ENCODE results near the gene TXNDC16.

TXNDC16 gene

GRCh38 chr14:52522033-52522432 is 30.3 kb downstream of the TXNDC16 start:
- Histone ChIP-seq H3K36me3 (ENCODE audit: control insufficient read depth in 4 of 4, insufficient read depth in 4 of 4, low read length in 3 of 4) (peaks cover 0 to 11% (median 8%) of the 10 kb centered on the region in 4 experiments), H3K27me3 (replicated peaks in 2 of 5; ENCODE audit: control insufficient read depth in 4 of 5, insufficient read depth in 5 of 5, low read length in 4 of 5) (no peaks in the 10 kb centered on the region), H3K4me1 (ENCODE audit: control extremely low read depth in 1 of 4, control insufficient read depth in 4 of 4, insufficient read depth in 4 of 4, low read length in 3 of 4) (no peaks in the 10 kb centered on the region), H3K9me3 (ENCODE audit: control extremely low read depth in 1 of 5, control insufficient read depth in 4 of 5, insufficient read depth in 2 of 5, low read depth in 1 of 5, low read length in 4 of 5) (no peaks in the 10 kb centered on the region), H3K27ac (ENCODE audit: insufficient read depth in 1 of 2, low read depth in 1 of 2, low read length in 2 of 2, poor library complexity in 1 of 2, severe bottlenecking in 2 of 2) (no peak overlapping the region), H3K4me3 (ENCODE audit: control insufficient read depth in 1 of 7, extremely low read depth in 1 of 7, insufficient read depth in 4 of 7, low read depth in 2 of 7, low read length in 6 of 7) (no peak overlapping the region)
- WGBS (ENCODE audit: insufficient coverage), result no CpG with 5 or more reads among the region's 1 CpG
- CTCF ChIA-PET, result no interaction called here
- POLR2A ChIA-PET, result no interaction called here
- DNase-seq, result no peak

- CTCF ChIA-PET, result no interaction called here
- peaks cover 0 to 10% (median 5%) of the 10 kb centered on the region in 4 experiments for H3K36me3 ChIP-seq (ENCODE audit: control insufficient read depth in 4 of 4, insufficient read depth in 4 of 4, low read length in 3 of 4)
- WGBS (ENCODE audit: insufficient coverage), result no CpG with 5 or more reads among the region's 4 CpGs
- DNase-seq, result peak in 1 of 3 donors; percentile 9
- no peaks in the 10 kb centered on the region for H3K9me3 ChIP-seq (ENCODE audit: control extremely low read depth in 1 of 5, control insufficient read depth in 4 of 5, insufficient read depth in 2 of 5, low read depth in 1 of 5, low read length in 4 of 5)
- no peaks in the 10 kb centered on the region for H3K4me1 ChIP-seq (ENCODE audit: control extremely low read depth in 1 of 4, control insufficient read depth in 4 of 4, insufficient read depth in 4 of 4, low read length in 3 of 4)
- H3K27ac ChIP-seq (ENCODE audit: insufficient read depth in 1 of 2, low read depth in 1 of 2, low read length in 2 of 2, poor library complexity in 1 of 2, severe bottlenecking in 2 of 2), result no peak overlapping the region
- no peaks in the 10 kb centered on the region for H3K27me3 ChIP-seq (replicated peaks in 2 of 5; ENCODE audit: control insufficient read depth in 4 of 5, insufficient read depth in 5 of 5, low read length in 4 of 5)
- H3K4me3 ChIP-seq (ENCODE audit: control insufficient read depth in 1 of 7, extremely low read depth in 1 of 7, insufficient read depth in 4 of 7, low read depth in 2 of 7, low read length in 6 of 7), result no peak overlapping the region
- POLR2A ChIA-PET, result no interaction called here
Observed at GRCh38 chr14:52514046-52514811, 38.1 kb downstream of the TXNDC16 start.

- H3K27me3 ChIP-seq (replicated peaks in 2 of 5; ENCODE audit: control insufficient read depth in 4 of 5, insufficient read depth in 5 of 5, low read length in 4 of 5), result no peaks in the 10 kb centered on the region
- ChIA-PET CTCF (no interaction called here), POLR2A (no interaction called here)
- H3K27ac ChIP-seq (ENCODE audit: insufficient read depth in 1 of 2, low read depth in 1 of 2, low read length in 2 of 2, poor library complexity in 1 of 2, severe bottlenecking in 2 of 2), result no peak overlapping the region
- H3K36me3 ChIP-seq (ENCODE audit: control insufficient read depth in 4 of 4, insufficient read depth in 4 of 4, low read length in 3 of 4), result peaks cover 0 to 10% (median 5%) of the 10 kb centered on the region in 4 experiments
- no CpG with 5 or more reads among the region's 1 CpG for WGBS (ENCODE audit: insufficient coverage)
- H3K4me3 ChIP-seq (ENCODE audit: control insufficient read depth in 1 of 7, extremely low read depth in 1 of 7, insufficient read depth in 4 of 7, low read depth in 2 of 7, low read length in 6 of 7), result no peak overlapping the region
- no peak for DNase-seq
- no peaks in the 10 kb centered on the region for H3K4me1 ChIP-seq (ENCODE audit: control extremely low read depth in 1 of 4, control insufficient read depth in 4 of 4, insufficient read depth in 4 of 4, low read length in 3 of 4)
- H3K9me3 ChIP-seq (ENCODE audit: control extremely low read depth in 1 of 5, control insufficient read depth in 4 of 5, insufficient read depth in 2 of 5, low read depth in 1 of 5, low read length in 4 of 5), result no peaks in the 10 kb centered on the region
Observed at GRCh38 chr14:52513249-52513648, 39.1 kb downstream of the TXNDC16 start.

DNA sequence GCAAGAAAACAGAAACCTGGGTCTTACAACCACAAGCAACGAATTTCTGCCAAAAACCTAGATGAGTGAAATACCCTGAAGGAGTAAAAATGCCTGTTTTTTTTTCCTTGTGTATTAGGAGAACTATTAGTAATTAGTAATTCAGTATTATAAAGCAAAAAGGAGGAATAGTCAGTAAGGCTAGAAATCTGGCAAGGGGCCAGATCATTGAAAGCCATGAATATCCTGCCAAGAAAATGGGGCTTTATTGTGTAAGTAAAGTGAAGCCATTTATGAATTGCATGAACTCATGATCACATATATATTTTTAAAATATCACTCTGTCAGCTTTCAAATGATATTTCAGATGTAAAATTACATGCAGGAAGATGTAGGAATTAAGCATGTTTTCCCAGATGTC is 57.9 kb downstream of the TXNDC16 start:
- no peak for DNase-seq
- no CpG with 5 or more reads among the region's 1 CpG for WGBS (ENCODE audit: insufficient coverage)
- no peak overlapping the region for H3K4me3 ChIP-seq (ENCODE audit: control insufficient read depth in 1 of 7, extremely low read depth in 1 of 7, insufficient read depth in 4 of 7, low read depth in 2 of 7, low read length in 6 of 7)
- no peaks in the 10 kb centered on the region for H3K4me1 ChIP-seq (ENCODE audit: control extremely low read depth in 1 of 4, control insufficient read depth in 4 of 4, insufficient read depth in 4 of 4, low read length in 3 of 4)
- H3K36me3 ChIP-seq (ENCODE audit: control insufficient read depth in 4 of 4, insufficient read depth in 4 of 4, low read length in 3 of 4), result peaks cover 0 to 19% (median 5%) of the 10 kb centered on the region in 4 experiments
- peaks cover 0 to 11% (median 2%) of the 10 kb centered on the region in 5 experiments for H3K9me3 ChIP-seq (ENCODE audit: control extremely low read depth in 1 of 5, control insufficient read depth in 4 of 5, insufficient read depth in 2 of 5, low read depth in 1 of 5, low read length in 4 of 5)
- H3K27me3 ChIP-seq (replicated peaks in 2 of 5; ENCODE audit: control insufficient read depth in 4 of 5, insufficient read depth in 5 of 5, low read length in 4 of 5), result no peaks in the 10 kb centered on the region
- CTCF ChIA-PET, result no interaction called here
- POLR2A ChIA-PET, result no interaction called here
- H3K27ac ChIP-seq (ENCODE audit: insufficient read depth in 1 of 2, low read depth in 1 of 2, low read length in 2 of 2, poor library complexity in 1 of 2, severe bottlenecking in 2 of 2), result no peak overlapping the region

- no peaks in the 10 kb centered on the region for H3K4me1 ChIP-seq (ENCODE audit: control extremely low read depth in 1 of 4, control insufficient read depth in 4 of 4, insufficient read depth in 4 of 4, low read length in 3 of 4)
- H3K27me3 ChIP-seq (replicated peaks in 2 of 5; ENCODE audit: control insufficient read depth in 4 of 5, insufficient read depth in 5 of 5, low read length in 4 of 5), result no peaks in the 10 kb centered on the region
- WGBS (ENCODE audit: insufficient coverage), result 100% methylated on average over 1 of the region's 4 CpGs
- ChIA-PET CTCF (no interaction called here), POLR2A (no interaction called here)
- no peaks in the 10 kb centered on the region for H3K9me3 ChIP-seq (ENCODE audit: control extremely low read depth in 1 of 5, control insufficient read depth in 4 of 5, insufficient read depth in 2 of 5, low read depth in 1 of 5, low read length in 4 of 5)
- no peak for DNase-seq
- peaks cover 0 to 6% (median 4%) of the 10 kb centered on the region in 4 experiments for H3K36me3 ChIP-seq (ENCODE audit: control insufficient read depth in 4 of 4, insufficient read depth in 4 of 4, low read length in 3 of 4)
- no peak overlapping the region for H3K4me3 ChIP-seq (ENCODE audit: control insufficient read depth in 1 of 7, extremely low read depth in 1 of 7, insufficient read depth in 4 of 7, low read depth in 2 of 7, low read length in 6 of 7)
- no peak overlapping the region for H3K27ac ChIP-seq (ENCODE audit: insufficient read depth in 1 of 2, low read depth in 1 of 2, low read length in 2 of 2, poor library complexity in 1 of 2, severe bottlenecking in 2 of 2)
Observed at GRCh38 chr14:52485350-52485960, 66.8 kb downstream of the TXNDC16 start.

- Histone ChIP-seq H3K4me3 (ENCODE audit: control insufficient read depth in 1 of 7, extremely low read depth in 1 of 7, insufficient read depth in 4 of 7, low read depth in 2 of 7, low read length in 6 of 7) (no peak overlapping the region), H3K36me3 (ENCODE audit: control insufficient read depth in 4 of 4, insufficient read depth in 4 of 4, low read length in 3 of 4) (peaks cover 0 to 13% (median 4%) of the 10 kb centered on the region in 4 experiments), H3K9me3 (ENCODE audit: control extremely low read depth in 1 of 5, control insufficient read depth in 4 of 5, insufficient read depth in 2 of 5, low read depth in 1 of 5, low read length in 4 of 5) (peaks cover 0 to 9% (median 0%) of the 10 kb centered on the region in 5 experiments), H3K4me1 (ENCODE audit: control extremely low read depth in 1 of 4, control insufficient read depth in 4 of 4, insufficient read depth in 4 of 4, low read length in 3 of 4) (no peaks in the 10 kb centered on the region), H3K27me3 (replicated peaks in 2 of 5; ENCODE audit: control insufficient read depth in 4 of 5, insufficient read depth in 5 of 5, low read length in 4 of 5) (no peaks in the 10 kb centered on the region), H3K27ac (ENCODE audit: insufficient read depth in 1 of 2, low read depth in 1 of 2, low read length in 2 of 2, poor library complexity in 1 of 2, severe bottlenecking in 2 of 2) (no peak overlapping the region)
- no peak for DNase-seq
- ChIA-PET CTCF (no interaction called here), POLR2A (no interaction called here)
Observed at GRCh38 chr14:52481864-52482263, 70.4 kb downstream of the TXNDC16 start.

GRCh38 chr14:52473557-52473956 is 78.7 kb downstream of the TXNDC16 start:
- Histone ChIP-seq H3K4me3 (ENCODE audit: control insufficient read depth in 1 of 7, extremely low read depth in 1 of 7, insufficient read depth in 4 of 7, low read depth in 2 of 7, low read length in 6 of 7) (no peak overlapping the region), H3K27me3 (replicated peaks in 2 of 5; ENCODE audit: control insufficient read depth in 4 of 5, insufficient read depth in 5 of 5, low read length in 4 of 5) (no peaks in the 10 kb centered on the region), H3K9me3 (ENCODE audit: control extremely low read depth in 1 of 5, control insufficient read depth in 4 of 5, insufficient read depth in 2 of 5, low read depth in 1 of 5, low read length in 4 of 5) (peaks cover 0 to 11% (median 0%) of the 10 kb centered on the region in 5 experiments), H3K27ac (ENCODE audit: insufficient read depth in 1 of 2, low read depth in 1 of 2, low read length in 2 of 2, poor library complexity in 1 of 2, severe bottlenecking in 2 of 2) (no peak overlapping the region), H3K36me3 (ENCODE audit: control insufficient read depth in 4 of 4, insufficient read depth in 4 of 4, low read length in 3 of 4) (peaks cover 0 to 16% (median 2%) of the 10 kb centered on the region in 4 experiments), H3K4me1 (ENCODE audit: control extremely low read depth in 1 of 4, control insufficient read depth in 4 of 4, insufficient read depth in 4 of 4, low read length in 3 of 4) (no peaks in the 10 kb centered on the region)
- peak; percentile 57 to 74 (median 63) for DNase-seq
- ChIA-PET POLR2A (no interaction called here), CTCF (no interaction called here)
- WGBS (ENCODE audit: insufficient coverage), result no CpG with 5 or more reads among the region's 1 CpG
